ENCODE data around the gene CUL7. TPM values are rescaled to one million over a fixed set of nuclear protein-coding genes. Genes with fewer than 3 reads are reported as not detected.

The CUL7 gene
- total and polyA plus RNA-seq, 2 of the 8 experiments (the other 6 are each of a cell fraction or from before 2014, with no cell fraction given), result 10.8 to 15.0 TPM

GRCh38 chr6:43059168-43060033 lies 5.8 kb upstream of the CUL7 start, which contains the start of the genes KLC4 and MRPL2 (continued):
- TF ChIP-seq CTCF (IDR thresholded peaks at IDR 0.05; ENCODE audit: control extremely low read depth in 1 of 3, insufficient read depth in 1 of 3, low read depth in 1 of 3, low read length in 3 of 3) (no peak), CHD1 (IDR thresholded peaks at IDR 0.05; ENCODE audit: low read depth, low read length) (no peak), YY1 (IDR thresholded peaks at IDR 0.05; ENCODE audit: low read depth, low read length) (peak; percentile 98), JUN (IDR thresholded peaks at IDR 0.05; ENCODE audit: low read depth, low read length) (no peak), TBP (IDR thresholded peaks at IDR 0.05; ENCODE audit: low read depth, low read length) (peak; percentile 89), CBX5 (IDR thresholded peaks at IDR 0.05; ENCODE audit: low read depth, low read length) (no peak), POLR2AphosphoS5 (IDR thresholded peaks at IDR 0.05; ENCODE audit: low read depth, low read length) (peak; percentile 99), SP1 (IDR thresholded peaks at IDR 0.05; ENCODE audit: low read depth, low read length) (peak; percentile 79), TEAD4 (IDR thresholded peaks at IDR 0.05; ENCODE audit: low read depth, low read length) (no peak), SIN3A (conservative IDR thresholded peaks at IDR 0.05 in 1 of 2, IDR thresholded peaks at IDR 0.05 in 1 of 2; ENCODE audit: low read depth in 1 of 2, low read length in 2 of 2) (peak; percentile 82 to 86; a peak in 2 of 4 replicates), CHD2 (IDR thresholded peaks at IDR 0.05; ENCODE audit: low read length) (peak; percentile 63), TAF7 (optimal IDR thresholded peaks at IDR 0.05; ENCODE audit: borderline replicate concordance, low read depth, low read length) (peak; percentile 84), EZH2 (IDR thresholded peaks at IDR 0.05; ENCODE audit: low read depth, low read length, severe bottlenecking) (no peak), CREB1 (IDR thresholded peaks at IDR 0.05) (peak; percentile 100), SRF (IDR thresholded peaks at IDR 0.05; ENCODE audit: low read depth, low read length) (peak; percentile 89), CEBPB (IDR thresholded peaks at IDR 0.05; ENCODE audit: low read depth, low read length) (no peak), SIRT6 (IDR thresholded peaks at IDR 0.05; ENCODE audit: low read length) (no peak), SP4 (IDR thresholded peaks at IDR 0.05; ENCODE audit: low read length) (no peak)
- TF ChIP-seq, protein P1, sequence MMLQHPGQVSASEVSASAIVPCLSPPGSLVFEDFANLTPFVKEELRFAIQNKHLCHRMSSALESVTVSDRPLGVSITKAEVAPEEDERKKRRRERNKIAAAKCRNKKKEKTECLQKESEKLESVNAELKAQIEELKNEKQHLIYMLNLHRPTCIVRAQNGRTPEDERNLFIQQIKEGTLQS (IDR thresholded peaks at IDR 0.05; ENCODE audit: insufficient read depth, low read depth, low read length), result peak; percentile 96
- TF ChIP-seq, protein P2, sequence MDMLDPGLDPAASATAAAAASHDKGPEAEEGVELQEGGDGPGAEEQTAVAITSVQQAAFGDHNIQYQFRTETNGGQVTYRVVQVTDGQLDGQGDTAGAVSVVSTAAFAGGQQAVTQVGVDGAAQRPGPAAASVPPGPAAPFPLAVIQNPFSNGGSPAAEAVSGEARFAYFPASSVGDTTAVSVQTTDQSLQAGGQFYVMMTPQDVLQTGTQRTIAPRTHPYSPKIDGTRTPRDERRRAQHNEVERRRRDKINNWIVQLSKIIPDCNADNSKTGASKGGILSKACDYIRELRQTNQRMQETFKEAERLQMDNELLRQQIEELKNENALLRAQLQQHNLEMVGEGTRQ (IDR thresholded peaks at IDR 0.05; ENCODE audit: low read length), result no peak; the same call in 1 of the 2 replicates
- TF ChIP-seq, protein P3, sequence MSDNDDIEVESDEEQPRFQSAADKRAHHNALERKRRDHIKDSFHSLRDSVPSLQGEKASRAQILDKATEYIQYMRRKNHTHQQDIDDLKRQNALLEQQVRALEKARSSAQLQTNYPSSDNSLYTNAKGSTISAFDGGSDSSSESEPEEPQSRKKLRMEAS (IDR thresholded peaks at IDR 0.05), result peak; percentile 74
